Measurements from ENCODE around the gene PITX1.

The PITX1 gene

DNA sequence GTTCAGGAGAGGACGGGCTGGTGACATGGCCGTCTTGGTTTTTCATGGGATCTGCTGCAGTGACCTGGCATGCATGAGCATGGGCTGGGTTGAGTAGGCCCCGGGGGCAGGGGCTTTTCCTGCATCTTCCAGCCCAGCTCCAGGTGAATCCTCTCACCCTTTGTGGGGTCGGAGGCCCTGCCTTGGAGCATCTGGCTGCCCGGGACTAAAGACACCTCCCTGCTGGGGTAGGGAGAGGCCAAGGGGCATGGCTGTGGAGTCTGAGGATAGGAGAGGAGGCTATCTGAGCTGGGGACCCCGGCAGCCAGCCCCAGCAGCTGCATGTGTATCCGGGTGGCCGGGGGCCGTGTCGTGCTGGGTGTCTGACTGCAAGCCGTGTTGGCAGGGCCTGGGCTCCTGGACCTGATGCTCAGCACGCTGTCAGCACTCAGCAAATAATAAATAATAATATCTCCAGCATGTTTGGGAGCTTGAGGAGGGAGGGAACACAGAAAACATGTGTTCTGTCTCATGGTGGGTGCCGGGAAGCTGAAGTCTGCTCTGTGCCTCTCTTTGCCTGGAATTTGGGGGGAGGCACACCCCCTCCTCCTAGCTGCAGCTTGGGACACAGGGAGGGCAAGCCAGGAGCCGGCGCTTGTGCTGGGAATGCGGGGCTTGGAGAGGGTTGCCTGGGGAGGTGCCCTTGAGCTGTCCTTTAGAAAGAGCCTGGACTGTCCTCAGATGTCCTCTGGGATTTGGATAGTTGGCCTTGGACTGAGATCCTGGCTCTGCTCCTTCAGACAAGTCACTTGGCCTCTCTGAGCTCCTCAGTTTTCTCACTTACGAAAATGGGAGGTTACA, 28.4 kb upstream of the PITX1 start:
- DNase-seq (ENCODE audit: low spot score), result no peak

DNA sequence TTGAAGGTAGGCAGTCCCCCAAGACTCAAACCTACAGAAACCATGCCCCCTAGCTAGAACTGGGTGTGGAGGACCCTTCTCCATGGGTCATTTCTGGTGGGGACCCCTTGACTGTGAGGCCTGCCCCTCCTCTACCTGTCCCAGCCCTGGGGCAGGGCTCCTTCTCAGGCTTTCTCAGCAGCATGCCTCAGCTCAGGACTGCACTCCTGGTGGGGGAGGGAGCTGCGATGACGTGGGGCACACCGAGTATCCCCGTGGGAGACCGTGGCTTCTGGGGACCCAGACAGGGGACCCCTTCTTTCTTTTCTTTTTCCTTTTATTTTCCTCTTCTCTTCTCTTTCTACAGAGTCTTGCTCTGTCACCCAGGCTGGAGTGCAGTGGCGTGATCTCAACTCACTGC, 27.0 kb upstream of the PITX1 start:
- no peak for DNase-seq (ENCODE audit: low spot score)

DNA sequence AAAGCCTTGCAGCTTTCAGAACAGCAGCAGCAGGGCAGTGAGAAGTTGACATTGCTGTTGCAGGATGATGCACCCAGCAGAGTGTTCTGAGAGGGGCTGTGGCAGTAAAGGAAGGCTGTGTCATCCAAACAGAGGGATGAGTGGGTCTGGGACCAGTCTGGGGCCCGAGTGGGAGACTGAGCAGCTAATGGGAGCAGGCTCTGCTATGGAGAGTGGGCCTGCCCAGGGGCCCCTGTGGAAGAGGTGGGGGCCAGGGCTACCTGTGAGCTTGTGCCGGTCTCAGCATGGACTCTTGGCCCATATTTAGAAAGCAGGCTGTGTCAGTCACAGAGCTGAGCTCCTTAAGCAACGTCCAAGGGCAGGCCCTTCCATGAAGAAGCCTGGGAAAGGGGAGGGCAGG, 26.0 kb upstream of the PITX1 start:
- no peak for DNase-seq (ENCODE audit: low spot score)

DNA sequence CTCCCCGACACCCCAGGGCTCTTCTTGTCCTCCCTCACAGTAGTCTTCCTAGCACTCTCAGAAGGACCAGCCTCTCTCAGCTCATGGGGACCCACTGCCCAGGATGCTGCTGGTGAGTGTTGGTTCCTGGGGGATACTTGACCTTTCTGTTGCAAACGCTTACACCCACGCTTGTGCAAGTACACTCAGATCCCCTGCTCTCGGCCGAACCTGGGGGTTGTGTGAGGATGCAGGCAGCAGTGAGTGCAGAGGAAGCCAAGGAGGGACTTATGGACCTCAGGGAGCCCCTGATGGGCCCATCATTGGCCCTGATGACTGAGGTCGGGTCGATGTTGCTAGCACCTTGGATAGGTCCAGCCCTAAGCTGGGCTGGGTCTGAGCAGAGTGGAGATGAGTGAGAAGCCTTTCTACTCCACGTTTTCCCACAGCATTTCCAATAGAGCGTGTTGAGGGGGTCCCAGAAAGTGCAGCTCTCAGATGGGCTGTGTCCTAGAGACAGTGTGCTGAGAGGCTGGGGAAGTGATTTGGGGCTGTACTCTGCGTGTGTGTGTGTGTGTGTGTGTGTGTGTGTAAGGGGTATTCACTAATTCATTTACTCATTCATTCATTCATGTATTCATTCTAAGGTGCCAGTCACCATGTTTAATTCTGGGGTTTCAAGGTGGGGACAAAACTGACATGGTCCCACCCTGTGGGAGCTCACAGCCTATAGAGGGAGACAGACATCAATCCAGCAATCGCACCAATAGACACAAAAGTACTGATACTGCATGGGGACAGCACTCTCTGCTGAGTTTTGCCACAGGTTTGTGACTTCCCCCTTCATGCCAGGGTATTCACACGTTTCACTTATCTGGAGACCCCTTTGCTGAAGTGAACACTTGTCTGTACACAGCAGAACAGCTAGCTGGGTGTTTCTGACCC, 25.2 kb upstream of the PITX1 start:
- DNase-seq (ENCODE audit: low spot score), result no peak

GRCh38 chr5:135058331-135058732, 24.3 kb upstream of the PITX1 start:
- DNase-seq (ENCODE audit: low spot score), result no peak

GRCh38 chr5:135057233-135057632, 23.2 kb upstream of the PITX1 start:
- DNase-seq (ENCODE audit: low spot score), result no peak

GRCh38 chr5:135056316-135057030, 22.4 kb upstream of the PITX1 start:
- no peak for DNase-seq (ENCODE audit: low spot score)

GRCh38 chr5:135055396-135055795, 21.4 kb upstream of the PITX1 start:
- DNase-seq (ENCODE audit: low spot score), result no peak

- no peak for DNase-seq (ENCODE audit: low spot score)
Measured at GRCh38 chr5:135054546-135054945, 20.5 kb upstream of the PITX1 start.

DNA sequence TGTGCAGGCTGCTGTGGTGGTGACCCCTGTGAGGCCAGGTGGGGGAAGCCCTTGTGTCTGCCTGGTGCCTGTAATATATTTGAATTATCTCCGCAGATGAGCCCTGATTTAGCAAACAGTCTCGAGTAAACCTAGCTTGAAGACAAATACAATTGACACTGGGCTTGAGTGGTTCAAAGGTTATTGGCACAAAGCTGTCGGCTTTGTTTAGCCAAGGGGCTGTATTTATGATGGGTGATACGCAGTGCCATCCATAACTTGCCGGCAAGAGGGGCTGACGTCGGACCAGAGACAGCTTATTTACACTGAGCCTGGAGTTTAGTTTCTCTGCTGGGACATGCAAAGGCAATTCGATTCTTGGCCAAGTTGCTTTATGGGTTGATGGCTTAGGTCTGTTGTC, 20.0 kb upstream of the PITX1 start:
- DNase-seq (ENCODE audit: low spot score), result no peak

GRCh38 chr5:135053278-135053677, 19.2 kb upstream of the PITX1 start:
- no peak for DNase-seq (ENCODE audit: low spot score)

DNA sequence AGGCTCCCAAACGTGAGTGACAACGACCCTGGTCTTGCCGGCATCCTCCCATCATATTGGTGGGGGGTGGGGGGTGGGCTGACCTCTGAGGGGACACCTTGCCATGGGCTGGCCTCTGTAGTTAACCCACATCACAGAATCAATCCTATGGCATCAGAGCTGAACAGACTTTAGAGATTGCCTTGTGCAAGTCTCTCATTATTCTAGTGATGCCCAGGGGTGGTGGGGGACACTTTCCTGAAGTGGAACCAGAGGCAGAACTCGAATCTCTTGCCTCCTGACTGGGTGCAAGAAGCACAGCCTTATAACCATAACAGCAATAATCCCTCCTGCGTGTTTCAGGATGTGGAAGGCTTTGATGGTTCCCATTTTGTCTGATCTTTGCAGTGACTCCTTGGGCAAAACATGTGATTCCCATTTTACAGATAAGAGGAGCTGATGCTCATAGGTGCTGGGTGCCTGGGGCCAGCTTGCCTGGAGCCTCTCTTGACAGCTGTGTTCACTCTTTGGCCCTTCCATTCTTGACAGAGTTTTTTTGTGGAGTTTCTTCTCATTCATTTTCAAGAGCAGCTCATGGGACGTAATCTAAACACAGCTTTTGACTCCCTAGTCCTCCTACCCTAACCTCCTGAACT, 18.6 kb upstream of the PITX1 start:
- no peak for DNase-seq (ENCODE audit: low spot score)

GRCh38 chr5:135051872-135052271, 17.8 kb upstream of the PITX1 start:
- no peak for DNase-seq (ENCODE audit: low spot score)

GRCh38 chr5:135051399-135051798, 17.4 kb upstream of the PITX1 start:
- no peak for DNase-seq (ENCODE audit: low spot score)

DNA sequence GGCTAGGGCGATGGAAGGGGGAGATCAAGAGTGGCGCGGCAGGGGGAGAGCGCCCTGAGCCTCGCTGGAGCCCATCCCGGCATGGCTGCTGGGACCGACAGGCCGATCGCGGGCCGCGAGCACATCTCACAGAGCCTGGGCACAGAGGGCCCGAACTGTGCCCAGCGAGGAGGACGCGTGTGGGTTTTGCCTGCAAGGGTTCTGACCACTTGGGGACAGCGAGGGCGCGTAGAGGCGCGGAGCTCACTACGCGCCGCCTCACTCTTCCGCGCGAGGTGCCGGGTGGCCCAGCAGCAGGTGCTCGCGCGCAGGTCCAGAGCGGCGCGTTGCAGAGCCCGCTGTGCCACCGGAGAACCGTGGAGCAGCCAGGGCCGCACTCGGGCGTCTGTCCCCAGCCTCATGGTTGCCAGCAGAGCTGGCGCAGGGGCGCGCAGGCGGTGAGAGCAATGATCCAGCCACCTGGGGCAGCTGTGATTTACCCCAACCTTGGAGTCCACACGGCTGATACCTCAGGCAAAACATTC, 16.3 kb upstream of the PITX1 start:
- DNase-seq (ENCODE audit: low spot score), result no peak

GRCh38 chr5:135048930-135049329, 14.9 kb upstream of the PITX1 start:
- no peak for DNase-seq (ENCODE audit: low spot score)

- no peak for DNase-seq (ENCODE audit: low spot score)
Measured at GRCh38 chr5:135048286-135048685, 14.3 kb upstream of the PITX1 start.

GRCh38 chr5:135047347-135047695, 13.3 kb upstream of the PITX1 start:
- DNase-seq (ENCODE audit: low spot score), result no peak

DNA sequence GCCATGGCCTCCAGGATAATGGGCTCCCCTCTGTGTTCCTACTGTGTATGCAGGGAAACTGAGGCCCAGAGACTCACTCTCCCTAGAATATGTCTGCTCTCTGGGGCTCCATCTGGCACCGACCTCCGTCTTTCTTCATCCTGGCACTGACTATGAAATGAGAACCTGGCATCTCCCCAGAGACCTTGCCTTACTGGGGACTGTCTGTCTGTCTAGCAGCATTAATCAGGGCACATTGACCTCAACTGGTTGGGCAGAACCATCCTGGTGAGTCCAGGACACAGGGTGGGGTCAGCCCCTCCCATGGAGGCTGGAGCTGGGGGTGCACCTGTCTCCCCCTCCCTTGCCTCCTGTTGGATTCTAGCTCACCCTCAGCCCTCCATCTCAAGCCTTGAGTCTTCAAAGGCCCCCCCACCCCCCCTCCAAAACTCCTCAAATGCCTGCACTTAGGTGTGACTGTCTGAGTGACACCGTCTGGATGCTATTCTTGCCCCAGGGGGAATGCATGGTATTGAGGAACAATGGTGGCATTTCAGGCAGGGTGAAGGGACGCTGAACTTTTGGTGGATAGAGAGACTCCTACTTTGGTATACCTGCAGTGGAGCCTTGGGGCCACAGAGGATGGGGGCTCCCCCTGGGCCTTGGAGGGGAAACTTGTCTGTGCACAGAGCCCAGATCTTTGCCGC, 12.8 kb upstream of the PITX1 start:
- DNase-seq (ENCODE audit: low spot score), result no peak

GRCh38 chr5:135045488-135045887, 11.5 kb upstream of the PITX1 start:
- no peak for DNase-seq (ENCODE audit: low spot score)

DNA sequence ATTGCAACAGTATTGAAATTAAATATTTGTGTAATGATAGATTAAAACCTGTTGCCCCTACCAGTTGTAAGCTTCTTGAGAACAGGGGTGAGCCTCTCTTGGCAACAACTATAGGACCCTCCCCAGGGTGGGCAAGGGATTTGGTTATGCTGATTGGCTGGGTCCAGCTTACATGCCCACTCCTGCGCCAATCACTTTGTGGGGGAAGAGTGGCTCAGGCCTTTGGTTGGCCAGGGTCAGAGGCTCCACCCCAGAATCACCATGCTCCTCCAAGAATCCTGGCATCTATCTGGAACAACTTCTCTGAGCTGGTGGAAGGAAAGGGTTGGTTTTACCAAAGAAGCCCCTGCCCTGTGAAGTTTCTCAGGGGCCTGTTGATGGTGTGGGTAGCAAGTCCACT, 8.6 kb upstream of the PITX1 start:
- no peak for DNase-seq (ENCODE audit: low spot score)
